HepG2 (cell line): Measurements from ENCODE around the gene RNASE8. TPM values are rescaled to one million over a fixed set of nuclear protein-coding genes. Genes with fewer than 3 reads are reported as not detected.
A peak's percentile ranks its signal among the peaks of the same experiment; 100 is the strongest.

ENCODE experiments used
- AGO2 ChIP-seq: fragments of 200-400 bp; formaldehyde crosslinking; optimal IDR thresholded peaks from 2 replicates; pipeline ENCODE3; 2017; ENCODE audit warnings: mild to moderate bottlenecking, low read depth, low read length, moderate library complexity
- ATM ChIP-seq: fragments of 450-650 bp; IDR thresholded peaks from 2 replicates; pipeline ENCODE4 v1.7.1; 2017; ENCODE audit warnings: mild to moderate bottlenecking, borderline replicate concordance
- FLYWCH1 ChIP-seq: sonication (generic); formaldehyde crosslinking; IDR thresholded peaks from 2 replicates; pipeline ENCODE4 v1.8.1; 2023; ENCODE audit warnings: mild to moderate bottlenecking, missing genetic modification reagents
- MIER2 ChIP-seq: IDR thresholded peaks from 2 replicates; pipeline ENCODE4 v1.6.1; 2016; ENCODE audit warnings: missing biosample characterization, missing genetic modification reagents
- NAIF1 ChIP-seq: sonication (generic); formaldehyde crosslinking; IDR thresholded peaks from 2 replicates; pipeline ENCODE4 v1.5.0; 2020; ENCODE audit warnings: mild to moderate bottlenecking, missing genetic modification reagents, borderline replicate concordance
- NFYC ChIP-seq: IDR thresholded peaks from 2 replicates; pipeline ENCODE4 v1.6.1; 2016; ENCODE audit warnings: missing genetic modification reagents, missing compliant biosample characterization
- PRDM15 ChIP-seq: sonication (generic); formaldehyde crosslinking; IDR thresholded peaks from 2 replicates; pipeline ENCODE4 v1.4.0; 2020; ENCODE audit warnings: missing genetic modification reagents
- RARA ChIP-seq: IDR thresholded peaks from 2 replicates; pipeline ENCODE4 v1.6.1; 2016; ENCODE audit warnings: missing genetic modification reagents, missing compliant biosample characterization
- REST ChIP-seq, 2 experiments: IDR thresholded peaks; 2 replicates each; pipeline ENCODE4 v1.6.1; 2011 to 2012; ENCODE audit warnings: low read length in 2 of 2, borderline replicate concordance in 1 of 2, low read depth in 1 of 2, mild to moderate bottlenecking in 1 of 2, moderate library complexity in 1 of 2
- THYN1 ChIP-seq: sonication (generic); formaldehyde crosslinking; IDR thresholded peaks from 2 replicates; pipeline ENCODE4 v1.8.1; 2023; ENCODE audit warnings: low read depth, mild to moderate bottlenecking, moderate library complexity, missing genetic modification reagents, borderline replicate concordance
- ZBTB43 ChIP-seq: sonication (generic); formaldehyde crosslinking; conservative IDR thresholded peaks from 2 replicates; pipeline ENCODE4 v1.4.0; 2020; ENCODE audit warnings: missing genetic modification reagents
- ZNF17 ChIP-seq: sonication (generic); formaldehyde crosslinking; IDR thresholded peaks from 2 replicates; pipeline ENCODE4 v1.5.0; 2020; ENCODE audit warnings: mild to moderate bottlenecking, missing genetic modification reagents
- ZNF30 ChIP-seq: sonication (generic); formaldehyde crosslinking; IDR thresholded peaks from 2 replicates; pipeline ENCODE4 v1.5.0; 2020; ENCODE audit warnings: mild to moderate bottlenecking, missing genetic modification reagents
- ZNF569 ChIP-seq: sonication (generic); formaldehyde crosslinking; IDR thresholded peaks from 2 replicates; pipeline ENCODE4 v1.5.0; 2020; ENCODE audit warnings: mild to moderate bottlenecking, missing genetic modification reagents, moderate library complexity, borderline replicate concordance
- ZNF7 ChIP-seq: IDR thresholded peaks from 2 replicates; pipeline ENCODE4 v1.6.1; 2016; ENCODE audit warnings: missing biosample characterization, missing genetic modification reagents
- ZNF781 ChIP-seq: sonication (generic); formaldehyde crosslinking; IDR thresholded peaks from 2 replicates; pipeline ENCODE4 v1.5.1; 2020; ENCODE audit warnings: borderline replicate concordance, mild to moderate bottlenecking, missing genetic modification reagents; ENCODE audit errors: not compliant biosample characterization
- ZNF788 ChIP-seq: sonication (generic); formaldehyde crosslinking; IDR thresholded peaks from 2 replicates; pipeline ENCODE4 v1.5.0; 2020; ENCODE audit warnings: mild to moderate bottlenecking, missing genetic modification reagents, borderline replicate concordance
- ZSCAN31 ChIP-seq: sonication (generic); formaldehyde crosslinking; IDR thresholded peaks from 2 replicates; pipeline ENCODE4 v1.5.0; 2020; ENCODE audit warnings: low read depth, mild to moderate bottlenecking, missing genetic modification reagents
- polyA plus RNA-seq, 8 experiments: library from polyadenylated mRNA; depleted of rRNA in 3 of 8; stranded (reverse) in 7 of 8; unstranded in 1 of 8; fragments of >200 nt; fragmentation: Illumina TruSeq in 4 of 8; extraction: Trizol in 4 of 8; gene quantifications; 2 replicates each; pipeline versions ENCODE4 v1.2.1 to v1.2.3, GENCODE V29; 2011 to 2016; ENCODE audit warnings: low read depth in 4 of 8, missing spikeins in 1 of 8, mixed read lengths in 1 of 8; ENCODE audit not compliant: insufficient read depth in 1 of 8
- total RNA-seq, 5 experiments: library from RNA; depleted of rRNA; stranded (reverse); fragments of >200 nt; fragmentation: Illumina TruSeq; extraction: Trizol; gene quantifications; 2 replicates each; pipeline ENCODE4 v1.2.3, GENCODE V29; 2016; ENCODE audit warnings: low read depth in 1 of 5

Gene RNASE8
- total and polyA plus RNA-seq, 2 of the 13 experiments (the other 11 are each of a cell fraction or from before 2014, with no cell fraction given) = not detected

GRCh38 chr14:21024585-21025370 is 32.8 kb upstream of the RNASE8 start, which contains the start of gene NDRG2 (continued):
- peak in 1 of 2 experiments; percentile 50; a peak in 1 of 4 replicates for TF ChIP-seq REST (IDR thresholded peaks at IDR 0.05; ENCODE audit: borderline replicate concordance in 1 of 2, low read depth in 1 of 2, low read length in 2 of 2)
- no peak; the same call in 1 of the 2 replicates for TF ChIP-seq NAIF1 (CRISPR knock-in tag)
- peak; percentile 54; the same call in 1 of the 2 replicates for TF ChIP-seq PRDM15 (CRISPR knock-in tag)
- TF ChIP-seq ZNF781 (CRISPR knock-in tag) = no peak
- no peak for TF ChIP-seq NFYC (CRISPR knock-in tag)
- TF ChIP-seq ATM = no peak
- 0 out of 2 replicates have a peak, but pooled peaks have one; percentile 57 for TF ChIP-seq ZSCAN31 (CRISPR knock-in tag)
- 0 out of 2 replicates have a peak, but pooled peaks have one; percentile 37 for TF ChIP-seq ZNF17 (CRISPR knock-in tag)
- no peak for TF ChIP-seq ZNF569
- TF ChIP-seq ZNF7 (CRISPR knock-in tag) = no peak
- 0 out of 2 replicates have a peak, but pooled peaks have one; percentile 13 for TF ChIP-seq MIER2
- TF ChIP-seq RARA (CRISPR knock-in tag) = peak; percentile 64
- no peak for TF ChIP-seq FLYWCH1 (CRISPR knock-in tag)
- TF ChIP-seq ZNF30 = no peak
- TF ChIP-seq ZNF788 (CRISPR knock-in tag) = peak; percentile 71
- TF ChIP-seq ZBTB43 (CRISPR knock-in tag) = peak; percentile 80
- TF ChIP-seq AGO2 = peak; percentile 81
- TF ChIP-seq THYN1 (CRISPR knock-in tag) = no peak
